Gastrocnemius medialis (tissue), 4 donors: ENCODE measurements around the gene MIF.

ENCODE experiments used
- POLR2A ChIP-seq, 2 donors: fragments of 450-650 bp; IDR thresholded peaks; one replicate each; pipeline ENCODE4 v1.6.1; 2017; ENCODE audit warnings: antibody characterized with exemption in 2 of 2, mild to moderate bottlenecking in 2 of 2, moderate library complexity in 2 of 2
- TF ChIP-seq, protein P1 (sequence below), 5 experiments: fragments of 450-650 bp in 3 of 5; fragments of 200-600 bp in 2 of 5; sonication (generic) in 2 of 5; IDR thresholded peaks in 4 of 5; conservative IDR thresholded peaks in 1 of 5; 1 replicate in 4 of 5; 2 replicates in 1 of 5; pipeline ENCODE4 v1.5.1; 2016 to 2019; ENCODE audit warnings: antibody characterized with exemption in 5 of 5, mild to moderate bottlenecking in 3 of 5, moderate library complexity in 3 of 5

- TF ChIP-seq, protein P1, sequence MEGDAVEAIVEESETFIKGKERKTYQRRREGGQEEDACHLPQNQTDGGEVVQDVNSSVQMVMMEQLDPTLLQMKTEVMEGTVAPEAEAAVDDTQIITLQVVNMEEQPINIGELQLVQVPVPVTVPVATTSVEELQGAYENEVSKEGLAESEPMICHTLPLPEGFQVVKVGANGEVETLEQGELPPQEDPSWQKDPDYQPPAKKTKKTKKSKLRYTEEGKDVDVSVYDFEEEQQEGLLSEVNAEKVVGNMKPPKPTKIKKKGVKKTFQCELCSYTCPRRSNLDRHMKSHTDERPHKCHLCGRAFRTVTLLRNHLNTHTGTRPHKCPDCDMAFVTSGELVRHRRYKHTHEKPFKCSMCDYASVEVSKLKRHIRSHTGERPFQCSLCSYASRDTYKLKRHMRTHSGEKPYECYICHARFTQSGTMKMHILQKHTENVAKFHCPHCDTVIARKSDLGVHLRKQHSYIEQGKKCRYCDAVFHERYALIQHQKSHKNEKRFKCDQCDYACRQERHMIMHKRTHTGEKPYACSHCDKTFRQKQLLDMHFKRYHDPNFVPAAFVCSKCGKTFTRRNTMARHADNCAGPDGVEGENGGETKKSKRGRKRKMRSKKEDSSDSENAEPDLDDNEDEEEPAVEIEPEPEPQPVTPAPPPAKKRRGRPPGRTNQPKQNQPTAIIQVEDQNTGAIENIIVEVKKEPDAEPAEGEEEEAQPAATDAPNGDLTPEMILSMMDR (IDR thresholded peaks at IDR 0.05 in 4 of 5, conservative IDR thresholded peaks at IDR 0.05 in 1 of 5): no peak
- TF ChIP-seq POLR2A (IDR thresholded peaks at IDR 0.05): no peak
Observed at GRCh38 chr22:23903328-23903971, 9.3 kb downstream of the MIF start.
